CD4-positive, alpha-beta T cell treated with Interleukin-2 at 100 ng/mL for 4 hours (primary cell): Measurements from ENCODE around the gene PAQR3.

Source experiments
- DNase-seq: peaks from one replicate; pipeline ENCODE4 v3.0.0-alpha.2; 2020; ENCODE audit warnings: low spot score

Gene PAQR3

GRCh38 chr4:78938868-78939666 lies at the start of gene PAQR3:
TSS of gene PAQR3 (minus strand) at chr4:78939438. CDS start at chr4:78939224, 214 bp downstream.
- DNase-seq: peak; percentile 79

- DNase-seq: no peak
Measured at GRCh38 chr4:78987683-78988082, 48.4 kb upstream of the PAQR3 start.

GRCh38 chr4:78984593-78984992 lies 45.4 kb upstream of the PAQR3 start:
- DNase-seq: no peak

- no peak for DNase-seq
Measured at GRCh38 chr4:78975865-78976264, 36.6 kb upstream of the PAQR3 start.

- DNase-seq: no peak
Measured at GRCh38 chr4:78971776-78972175, 32.5 kb upstream of the PAQR3 start.

- no peak for DNase-seq
Measured at GRCh38 chr4:78971326-78971725, 32.1 kb upstream of the PAQR3 start.

- no peak for DNase-seq
Measured at GRCh38 chr4:78962597-78963115, 23.4 kb upstream of the PAQR3 start.

GRCh38 chr4:78960926-78961325 lies 21.7 kb upstream of the PAQR3 start:
- DNase-seq: no peak

GRCh38 chr4:78956975-78957374 lies 17.7 kb upstream of the PAQR3 start:
- DNase-seq: no peak

- DNase-seq: no peak
Measured at GRCh38 chr4:78953769-78954666, 14.8 kb upstream of the PAQR3 start.

GRCh38 chr4:78953231-78953630 lies 14.0 kb upstream of the PAQR3 start:
- DNase-seq: no peak

GRCh38 chr4:78951862-78952472 lies 12.7 kb upstream of the PAQR3 start:
- peak; percentile 54 for DNase-seq

GRCh38 chr4:78949735-78950134 lies 10.5 kb upstream of the PAQR3 start:
- DNase-seq: no peak

- DNase-seq: no peak
Measured at GRCh38 chr4:78945651-78946179, 6.5 kb upstream of the PAQR3 start.

GRCh38 chr4:78944381-78944780 lies 5.1 kb upstream of the PAQR3 start:
- no peak for DNase-seq

- no peak for DNase-seq
Measured at GRCh38 chr4:78940752-78941151, 1.5 kb upstream of the PAQR3 start.

- peak; percentile 8 for DNase-seq
Measured at GRCh38 chr4:78939667-78940008, 400 bp upstream of the PAQR3 start.

- no peak for DNase-seq
Measured at GRCh38 chr4:78938474-78938867, 767 bp downstream of the PAQR3 start.

GRCh38 chr4:78937837-78938236 lies 1.4 kb downstream of the PAQR3 start:
- no peak for DNase-seq

GRCh38 chr4:78936989-78937388 lies 2.2 kb downstream of the PAQR3 start:
- no peak for DNase-seq

- DNase-seq: no peak
Measured at GRCh38 chr4:78930016-78930629, 9.1 kb downstream of the PAQR3 start.

GRCh38 chr4:78928835-78929234 lies 10.4 kb downstream of the PAQR3 start:
- DNase-seq: no peak
